Neural progenitor cell (in vitro differentiated cells): ENCODE measurements around the gene MUL1. TPM values are rescaled to one million over a fixed set of nuclear protein-coding genes. Genes with fewer than 3 reads are reported as not detected.

Source experiments
- DNase-seq: peaks from one replicate; pipeline ENCODE4 v3.0.0-alpha.2; 2016; ENCODE audit warnings: low spot score
- H2AFZ ChIP-seq: fragments of 200-600 bp; sonication (generic); replicated peaks from 2 replicates; pipeline ENCODE4 v1.6.1; 2016; ENCODE audit warnings: antibody characterized with exemption
- H3F3A ChIP-seq: fragments of 200-600 bp; sonication (generic); 2 replicates; pipeline ENCODE4 v1.6.1; 2016; ENCODE audit warnings: antibody characterized with exemption, low read depth
- H3K27ac ChIP-seq: fragments of 200-600 bp; sonication (generic); 2 replicates; pipeline ENCODE4 v1.5.1; 2016; ENCODE audit warnings: mild to moderate bottlenecking
- H3K27me3 ChIP-seq: fragments of 200-600 bp; sonication (generic); 2 replicates; pipeline ENCODE4 v1.6.1; 2016; ENCODE audit warnings: mild to moderate bottlenecking, moderate library complexity
- H3K36me3 ChIP-seq: fragments of 200-600 bp; sonication (generic); 2 replicates; pipeline ENCODE4 v1.5.1; 2016
- H3K4me1 ChIP-seq: fragments of 200-600 bp; sonication (generic); 2 replicates; pipeline ENCODE4 v1.6.1; 2016; ENCODE audit warnings: mixed run types
- H3K4me2 ChIP-seq: fragments of 200-600 bp; sonication (generic); 2 replicates; pipeline ENCODE4 v1.6.1; 2016
- H3K4me3 ChIP-seq: fragments of 200-600 bp; sonication (generic); 2 replicates; pipeline ENCODE4 v1.5.1; 2016
- H3K79me2 ChIP-seq: fragments of 200-600 bp; sonication (generic); 2 replicates; pipeline ENCODE4 v1.6.1; 2016; ENCODE audit warnings: low read depth
- H3K9ac ChIP-seq: fragments of 200-600 bp; sonication (generic); 2 replicates; pipeline ENCODE4 v1.6.1; 2016
- H3K9me3 ChIP-seq: fragments of 200-600 bp; sonication (generic); 2 replicates; pipeline ENCODE4 v1.5.1; 2016; ENCODE audit warnings: low read depth
- H4K20me1 ChIP-seq: fragments of 200-600 bp; sonication (generic); 2 replicates; pipeline ENCODE4 v1.6.1; 2016; ENCODE audit warnings: low read depth
- H3K27ac Mint-ChIP-seq: 3 replicates; pipeline ENCODE4 v1.8.0; 2021; ENCODE audit warnings: mixed read lengths
- H3K27me3 Mint-ChIP-seq: 2 replicates; pipeline ENCODE4 v1.8.0; 2022; ENCODE audit warnings: low read depth, mild to moderate bottlenecking, inconsistent platforms, moderate library complexity, mixed read lengths; ENCODE audit not compliant: insufficient read depth
- H3K36me3 Mint-ChIP-seq: 3 replicates; pipeline ENCODE4 v1.8.0; 2021; ENCODE audit warnings: mixed read lengths
- H3K4me1 Mint-ChIP-seq: 3 replicates; pipeline ENCODE4 v1.8.0; 2021; ENCODE audit warnings: mixed read lengths
- H3K4me3 Mint-ChIP-seq: 3 replicates; pipeline ENCODE4 v1.8.0; 2021; ENCODE audit warnings: mild to moderate bottlenecking, moderate library complexity, mixed read lengths
- H3K9me3 Mint-ChIP-seq: 3 replicates; pipeline ENCODE4 v1.8.0; 2020; ENCODE audit warnings: mixed read lengths
- EZH2 ChIP-seq: fragments of 200-600 bp; sonication (generic); IDR thresholded peaks from 2 replicates; pipeline ENCODE4 v1.6.1; 2017; ENCODE audit warnings: antibody characterized with exemption, mild to moderate bottlenecking, moderate library complexity
- EZH2phosphoT487 ChIP-seq: fragments of 200-600 bp; sonication (generic); IDR thresholded peaks from 2 replicates; pipeline ENCODE4 v1.6.1; 2017; ENCODE audit warnings: antibody characterized with exemption
- total RNA-seq: library from RNA; depleted of rRNA; stranded (reverse); fragments of >200 nt; gene quantifications from 2 replicates; pipeline ENCODE4 v1.2.3, GENCODE V29; 2015; ENCODE audit warnings: low replicate concordance
- TF ChIP-seq, protein P1 (sequence below): fragments of 200-600 bp; sonication (generic); IDR thresholded peaks from 2 replicates; pipeline ENCODE4 v1.5.1; 2017; ENCODE audit warnings: antibody characterized with exemption, mild to moderate bottlenecking

Gene MUL1
- total RNA-seq, 1 donor from 2014 or later: 6.7 TPM

- H3K27me3 Mint-ChIP-seq: peaks cover 4% of the 10 kb centered on the region
- H3K36me3 ChIP-seq: no peaks in the 10 kb centered on the region
Observed at GRCh38 chr1:20493839-20494608, 13.9 kb downstream of the MUL1 start.

GRCh38 chr1:20493309-20493708, 14.6 kb downstream of the MUL1 start:
- DNase-seq: no peak
- Histone ChIP-seq H3K4me2 (no peak overlapping the region), H4K20me1 (no peaks in the 10 kb centered on the region), H2AFZ (peak overlapping the region; percentile 78), H3K4me1 (no peaks in the 10 kb centered on the region), H3K9ac (no peak overlapping the region), H3K27ac (no peak overlapping the region), H3K27me3 (peaks cover 32% of the 10 kb centered on the region), H3K36me3 (no peaks in the 10 kb centered on the region), H3K9me3 (no peaks in the 10 kb centered on the region), H3K79me2 (no peaks in the 10 kb centered on the region), H3F3A (no peaks in the 10 kb centered on the region), H3K4me3 (no peak overlapping the region)
- H3K27ac Mint-ChIP-seq: no peak overlapping the region
- no peaks in the 10 kb centered on the region for H3K9me3 Mint-ChIP-seq
- H3K4me3 Mint-ChIP-seq: no peak overlapping the region
- peaks cover 5% of the 10 kb centered on the region for H3K4me1 Mint-ChIP-seq
- peaks cover 4% of the 10 kb centered on the region for H3K27me3 Mint-ChIP-seq
- TF ChIP-seq EZH2phosphoT487 (no peak), EZH2 (no peak)
- TF ChIP-seq, protein P1, sequence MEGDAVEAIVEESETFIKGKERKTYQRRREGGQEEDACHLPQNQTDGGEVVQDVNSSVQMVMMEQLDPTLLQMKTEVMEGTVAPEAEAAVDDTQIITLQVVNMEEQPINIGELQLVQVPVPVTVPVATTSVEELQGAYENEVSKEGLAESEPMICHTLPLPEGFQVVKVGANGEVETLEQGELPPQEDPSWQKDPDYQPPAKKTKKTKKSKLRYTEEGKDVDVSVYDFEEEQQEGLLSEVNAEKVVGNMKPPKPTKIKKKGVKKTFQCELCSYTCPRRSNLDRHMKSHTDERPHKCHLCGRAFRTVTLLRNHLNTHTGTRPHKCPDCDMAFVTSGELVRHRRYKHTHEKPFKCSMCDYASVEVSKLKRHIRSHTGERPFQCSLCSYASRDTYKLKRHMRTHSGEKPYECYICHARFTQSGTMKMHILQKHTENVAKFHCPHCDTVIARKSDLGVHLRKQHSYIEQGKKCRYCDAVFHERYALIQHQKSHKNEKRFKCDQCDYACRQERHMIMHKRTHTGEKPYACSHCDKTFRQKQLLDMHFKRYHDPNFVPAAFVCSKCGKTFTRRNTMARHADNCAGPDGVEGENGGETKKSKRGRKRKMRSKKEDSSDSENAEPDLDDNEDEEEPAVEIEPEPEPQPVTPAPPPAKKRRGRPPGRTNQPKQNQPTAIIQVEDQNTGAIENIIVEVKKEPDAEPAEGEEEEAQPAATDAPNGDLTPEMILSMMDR: no peak
- no peaks in the 10 kb centered on the region for H3K36me3 Mint-ChIP-seq

More at GRCh38 chr1:20493839-20494608, 13.9 kb downstream of the MUL1 start:
- Histone ChIP-seq H3K27ac (no peak overlapping the region), H4K20me1 (no peaks in the 10 kb centered on the region), H3K4me1 (no peaks in the 10 kb centered on the region), H3K9me3 (no peaks in the 10 kb centered on the region), H3K27me3 (peaks cover 25% of the 10 kb centered on the region), H2AFZ (peak overlapping the region; percentile 78), H3K4me2 (peak overlapping the region; percentile 63), H3K79me2 (no peaks in the 10 kb centered on the region), H3K9ac (no peak overlapping the region), H3K4me3 (peak overlapping the region; percentile 21), H3F3A (no peaks in the 10 kb centered on the region)
- TF ChIP-seq EZH2phosphoT487: no peak
- TF ChIP-seq, protein P1: peak; percentile 89
- Mint-ChIP-seq H3K36me3 (no peaks in the 10 kb centered on the region), H3K4me3 (no peak overlapping the region), H3K9me3 (no peaks in the 10 kb centered on the region), H3K4me1 (peaks cover 5% of the 10 kb centered on the region), H3K27ac (no peak overlapping the region)
- peak; percentile 86 for DNase-seq

- Histone ChIP-seq H3K4me3 (no peak overlapping the region), H3K36me3 (no peaks in the 10 kb centered on the region), H3K27me3 (peaks cover 38% of the 10 kb centered on the region), H3K79me2 (no peaks in the 10 kb centered on the region), H3K9ac (no peak overlapping the region), H3K4me2 (no peak overlapping the region), H2AFZ (no peak overlapping the region), H3K27ac (no peak overlapping the region), H3K4me1 (no peaks in the 10 kb centered on the region), H3K9me3 (no peaks in the 10 kb centered on the region), H3F3A (peaks cover 3% of the 10 kb centered on the region), H4K20me1 (peaks cover 1% of the 10 kb centered on the region)
- Mint-ChIP-seq H3K36me3 (no peaks in the 10 kb centered on the region), H3K4me1 (peaks cover 5% of the 10 kb centered on the region), H3K9me3 (no peaks in the 10 kb centered on the region), H3K27ac (no peak overlapping the region), H3K27me3 (peaks cover 10% of the 10 kb centered on the region), H3K4me3 (no peak overlapping the region)
- DNase-seq: no peak
- TF ChIP-seq EZH2 (no peak), EZH2phosphoT487 (no peak)
- TF ChIP-seq, protein P1: no peak
Observed at GRCh38 chr1:20492751-20493150, 15.2 kb downstream of the MUL1 start.
